Sigmoid colon (tissue), 7 donors: ENCODE results near the gene PGAM2. TPM values are rescaled to one million over a fixed set of nuclear protein-coding genes. Genes with fewer than 3 reads are reported as not detected.

ENCODE experiments used
- DNase-seq: peaks from one replicate; pipeline ENCODE4 v3.0.0-alpha.2; 2019
- H3K27ac ChIP-seq, 4 donors: fragments of 200-600 bp; sonication (generic); one replicate each; pipeline ENCODE4 v1.5.1; 2016 to 2019; ENCODE audit warnings: mild to moderate bottlenecking in 1 of 4
- H3K27me3 ChIP-seq, 3 donors: fragments of 200-600 bp; sonication (generic); one replicate each; pipeline ENCODE4 v1.5.1; 2019; ENCODE audit warnings: mild to moderate bottlenecking in 1 of 3
- H3K36me3 ChIP-seq, 4 donors: fragments of 200-600 bp; sonication (generic); one replicate each; pipeline ENCODE4 v1.5.1; 2016 to 2019
- H3K4me1 ChIP-seq, 4 donors: fragments of 200-600 bp; sonication (generic); one replicate each; pipeline ENCODE4 v1.5.1; 2017 to 2019
- H3K4me3 ChIP-seq, 4 donors: fragments of 200-600 bp; sonication (generic); one replicate each; pipeline ENCODE4 v1.5.1; 2017 to 2019; ENCODE audit warnings: mild to moderate bottlenecking in 2 of 4, moderate library complexity in 1 of 4
- H3K9me3 ChIP-seq, 4 donors: fragments of 200-600 bp in 3 of 4; sonication (generic) in 3 of 4; one replicate each; pipeline versions ENCODE4 v1.5.1 to v1.6.1; 2013 to 2019
- CTCF ChIP-seq, 4 experiments: fragments of 450-650 bp in 3 of 4; fragments of 200-600 bp in 1 of 4; IDR thresholded peaks; one replicate each; pipeline ENCODE4 v1.5.1; 2016 to 2019; ENCODE audit warnings: antibody characterized with exemption in 4 of 4, mild to moderate bottlenecking in 3 of 4, moderate library complexity in 2 of 4
- EP300 ChIP-seq, 4 donors: sonication (generic); formaldehyde crosslinking; IDR thresholded peaks; one replicate each; pipeline ENCODE4 v1.6.1; 2017; ENCODE audit warnings: antibody characterized with exemption in 4 of 4
- POLR2A ChIP-seq, 2 donors: fragments of 450-650 bp; IDR thresholded peaks; one replicate each; pipeline ENCODE4 v1.6.1; 2016; ENCODE audit warnings: antibody characterized with exemption in 2 of 2, mild to moderate bottlenecking in 2 of 2, moderate library complexity in 2 of 2
- POLR2AphosphoS5 ChIP-seq, 4 donors: sonication (generic); formaldehyde crosslinking; IDR thresholded peaks; one replicate each; pipeline ENCODE4 v1.6.1; 2017; ENCODE audit warnings: antibody characterized with exemption in 4 of 4
- WGBS, 2 donors: extraction: QIAGEN DNeasy Blood & Tissue Kit; methylation state at CpG; one replicate each; pipeline ENCODE4 v1.1.7; 2013; 5-methylcytosine and 5-hydroxymethylcytosine counted together
- intact Hi-C: fragments of 100-400 bp; cut with DNase I; formaldehyde crosslinking; loops from one replicate; pipeline ENCODE4 v1.15.1; 2023
- polyA plus RNA-seq, 3 donors: library from polyadenylated mRNA; stranded (reverse); fragments of 200-250 nt; gene quantifications; one replicate each; pipeline ENCODE4 v1.2.3, GENCODE V29; 2013
- total RNA-seq, 4 donors: library from RNA; depleted of rRNA; stranded (reverse); fragments of >200 nt; gene quantifications; one replicate each; pipeline ENCODE4 v1.1.0, GENCODE V29; 2016
- donor health status: healthy with polysubstance abuse.
- donor health status: Bipolar disorder and iron deficiency.
- donor health status: healthy.

The PGAM2 gene
- total and polyA plus RNA-seq, 7 donors = 0.71 to 3.0 (median 1.3) TPM; not detected in 1

DNA sequence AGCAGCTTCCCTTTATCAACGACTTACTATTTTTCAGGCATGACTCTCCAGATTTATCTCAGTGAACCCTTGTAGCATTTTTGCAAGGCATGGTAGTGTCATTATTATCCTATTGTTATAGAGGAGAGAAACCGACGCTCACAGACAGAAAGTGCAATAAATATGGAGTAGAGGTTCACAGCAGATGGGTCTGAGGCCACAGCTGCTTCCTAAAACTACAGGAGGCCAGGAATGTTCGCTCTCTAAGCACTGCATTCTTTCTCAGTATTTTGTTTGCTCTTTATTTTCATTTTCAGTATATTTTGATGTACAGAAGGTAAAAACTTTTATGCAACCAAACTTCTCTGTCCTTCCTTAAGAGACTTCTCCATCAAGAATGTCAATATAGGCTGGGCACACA, 34.3 kb upstream of the PGAM2 start:
- H3K27ac ChIP-seq = peak overlapping the region in 1 of 4 donors; percentile 61
- no peak for DNase-seq
- no peak overlapping the region for H3K4me3 ChIP-seq
- peaks cover 3 to 13% (median 9%) of the 10 kb centered on the region in 3 donors for H3K27me3 ChIP-seq
- no peaks in the 10 kb centered on the region for H3K9me3 ChIP-seq
- H3K36me3 ChIP-seq = no peaks in the 10 kb centered on the region
- intact Hi-C loops = no loop called here
- whole genome bisulfite sequencing, 2 donors = 48 to 64% methylated on average over 4 of the region's 4 CpGs
- TF ChIP-seq POLR2A (IDR thresholded peaks at IDR 0.05) (no peak), POLR2AphosphoS5 (IDR thresholded peaks at IDR 0.05) (no peak), CTCF (IDR thresholded peaks at IDR 0.05) (no peak), EP300 (IDR thresholded peaks at IDR 0.05) (no peak)
- H3K4me1 ChIP-seq = peaks cover 0 to 11% (median 5%) of the 10 kb centered on the region in 4 donors

GRCh38 chr7:44098092-44099068, 33.0 kb upstream of the PGAM2 start:
- Histone ChIP-seq H3K4me1 (peaks cover 0 to 12% (median 0%) of the 10 kb centered on the region in 4 donors), H3K9me3 (no peaks in the 10 kb centered on the region), H3K27ac (no peak overlapping the region), H3K36me3 (no peaks in the 10 kb centered on the region), H3K4me3 (no peak overlapping the region), H3K27me3 (peaks cover 0 to under 1% (median 0%) of the 10 kb centered on the region in 3 donors)
- 82 to 90% methylated on average over 6 of the region's 6 CpGs for WGBS, 2 donors
- no peak for DNase-seq
- no peak for TF ChIP-seq CTCF (IDR thresholded peaks at IDR 0.05)
- TF ChIP-seq EP300 (IDR thresholded peaks at IDR 0.05) = no peak
- intact Hi-C loops = no loop called here

DNA sequence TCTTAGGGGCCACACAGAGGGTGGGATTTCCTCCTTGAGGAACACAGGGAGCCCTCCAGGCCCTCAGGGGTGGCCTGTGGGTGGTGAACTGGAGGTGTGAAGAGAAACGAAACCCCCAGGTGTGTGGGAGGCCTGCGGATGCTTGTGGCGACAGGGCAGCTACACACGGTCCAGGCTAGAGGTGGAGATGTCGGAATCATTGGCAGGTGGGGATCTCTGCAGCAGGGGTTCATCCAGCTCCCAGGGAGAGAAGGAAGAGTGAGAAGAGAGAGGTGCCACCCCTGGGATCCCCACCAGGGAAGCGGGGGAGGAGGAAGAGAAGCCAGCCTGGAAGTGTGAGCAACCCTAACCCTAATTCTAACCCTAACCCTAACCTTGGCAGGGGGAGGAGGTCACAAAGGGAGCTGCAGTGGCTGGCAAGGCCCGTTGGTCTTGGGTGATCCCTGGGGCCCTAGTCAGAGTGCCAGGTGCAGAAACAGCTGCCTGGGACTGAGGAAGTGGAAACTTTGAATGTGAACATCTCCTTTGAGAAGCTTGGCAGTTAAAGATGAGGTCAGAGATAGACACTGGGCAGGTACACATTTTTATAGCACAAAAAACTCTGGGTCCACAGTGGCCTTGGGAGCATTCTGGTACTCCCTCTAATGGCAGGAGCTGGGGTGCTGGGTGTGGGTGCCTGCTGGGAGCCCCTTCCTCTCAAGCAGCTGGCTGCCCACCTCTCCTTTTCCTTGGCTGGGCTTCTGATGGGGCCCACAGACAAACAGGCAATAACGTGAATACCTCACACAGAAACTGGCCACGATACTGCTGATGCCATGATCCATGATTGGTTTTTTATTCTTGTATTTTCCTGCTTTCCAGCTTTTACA, 31.9 kb upstream of the PGAM2 start:
- Histone ChIP-seq H3K4me3 (no peak overlapping the region), H3K36me3 (no peaks in the 10 kb centered on the region), H3K4me1 (peaks cover 0 to 12% (median 0%) of the 10 kb centered on the region in 4 donors), H3K27me3 (no peaks in the 10 kb centered on the region), H3K27ac (peak overlapping the region in 1 of 4 donors; percentile 18), H3K9me3 (no peaks in the 10 kb centered on the region)
- DNase-seq = no peak
- TF ChIP-seq POLR2AphosphoS5 (IDR thresholded peaks at IDR 0.05) (no peak), POLR2A (IDR thresholded peaks at IDR 0.05) (no peak), EP300 (IDR thresholded peaks at IDR 0.05) (no peak), CTCF (IDR thresholded peaks at IDR 0.05) (no peak)
- 56 to 76% methylated on average over 9 of the region's 9 CpGs for WGBS, 2 donors
- intact Hi-C loops = no loop called here

DNA sequence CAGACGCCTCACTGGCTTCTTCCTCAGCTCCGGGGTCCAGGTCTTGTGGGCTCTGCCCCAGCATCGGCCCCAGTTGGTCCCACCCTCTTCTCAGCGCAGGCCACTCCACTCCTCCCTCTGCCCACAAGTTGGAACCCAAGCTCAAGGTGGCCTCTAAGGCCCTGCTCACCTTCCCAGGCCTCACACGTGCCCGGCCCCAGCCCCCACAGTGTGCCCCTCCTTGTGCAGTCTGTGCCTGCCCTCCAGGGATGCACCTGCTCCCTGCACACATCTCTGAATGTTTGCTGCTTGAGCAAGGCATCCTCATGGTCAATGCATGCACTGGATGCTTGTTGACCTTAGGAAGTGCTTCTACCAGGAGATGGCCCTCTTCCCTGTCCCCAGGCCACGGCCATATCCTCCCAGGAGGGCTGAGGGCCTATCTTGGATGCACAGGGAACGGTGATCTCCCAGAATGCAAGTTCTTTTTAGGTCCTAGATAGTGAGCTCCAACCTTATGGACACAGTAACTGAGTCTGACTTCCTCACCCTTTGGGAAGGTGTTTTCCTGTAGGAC, 31.0 kb upstream of the PGAM2 start:
- intact Hi-C loops = no loop called here
- WGBS, 2 donors = 83 to 85% methylated on average over 8 of the region's 8 CpGs
- Histone ChIP-seq H3K27ac (no peak overlapping the region), H3K4me1 (peaks cover 0 to 12% (median 0%) of the 10 kb centered on the region in 4 donors), H3K27me3 (no peaks in the 10 kb centered on the region), H3K9me3 (no peaks in the 10 kb centered on the region), H3K4me3 (no peak overlapping the region), H3K36me3 (no peaks in the 10 kb centered on the region)
- TF ChIP-seq POLR2A (IDR thresholded peaks at IDR 0.05) (no peak), EP300 (IDR thresholded peaks at IDR 0.05) (no peak), CTCF (IDR thresholded peaks at IDR 0.05) (no peak), POLR2AphosphoS5 (IDR thresholded peaks at IDR 0.05) (no peak)
- no peak for DNase-seq
